SK-N-SH treated with all-trans-retinoic acid at 6 μM for 48 hours (cell line): ENCODE results near the gene PGPEP1.

Experiments
- ARNTL ChIP-seq: fragments of 450-650 bp; formaldehyde crosslinking; IDR thresholded peaks from 2 replicates; pipeline ENCODE4 v1.5.0; 2020; ENCODE audit warnings: low read depth, mild to moderate bottlenecking, moderate library complexity, borderline replicate concordance
- CREB5 ChIP-seq: fragments of 250-450 bp; sonication (Bioruptor Pico); IDR thresholded peaks from 2 replicates; pipeline ENCODE4 v1.5.1; 2020; ENCODE audit warnings: low read depth, mild to moderate bottlenecking, moderate library complexity
- CSRNP3 ChIP-seq: fragments of 250-450 bp; sonication (Bioruptor Pico); IDR thresholded peaks from 2 replicates; pipeline ENCODE4 v1.5.1; 2021; ENCODE audit warnings: mild to moderate bottlenecking, moderate library complexity
- ZFP3 ChIP-seq: fragments of 250-450 bp; sonication (Bioruptor Pico); IDR thresholded peaks from 2 replicates; pipeline ENCODE4 v1.5.0; 2020; ENCODE audit warnings: mild to moderate bottlenecking, moderate library complexity
- ZNF8 ChIP-seq: fragments of 450-650 bp; formaldehyde crosslinking; IDR thresholded peaks from 2 replicates; pipeline ENCODE4 v1.5.0; 2020; ENCODE audit warnings: mild to moderate bottlenecking, moderate library complexity

- TF ChIP-seq ZFP3 (CRISPR knock-in tag): no peak
- TF ChIP-seq ZNF8 (CRISPR knock-in tag): no peak
- TF ChIP-seq CSRNP3 (CRISPR knock-in tag): no peak
- TF ChIP-seq CREB5 (CRISPR knock-in tag): no peak
- no peak for TF ChIP-seq ARNTL
Observed at GRCh38 chr19:18319591-18320135, 20.7 kb upstream of the PGPEP1 start.
